Measurements from ENCODE around the gene BMPER.

The BMPER gene

DNA sequence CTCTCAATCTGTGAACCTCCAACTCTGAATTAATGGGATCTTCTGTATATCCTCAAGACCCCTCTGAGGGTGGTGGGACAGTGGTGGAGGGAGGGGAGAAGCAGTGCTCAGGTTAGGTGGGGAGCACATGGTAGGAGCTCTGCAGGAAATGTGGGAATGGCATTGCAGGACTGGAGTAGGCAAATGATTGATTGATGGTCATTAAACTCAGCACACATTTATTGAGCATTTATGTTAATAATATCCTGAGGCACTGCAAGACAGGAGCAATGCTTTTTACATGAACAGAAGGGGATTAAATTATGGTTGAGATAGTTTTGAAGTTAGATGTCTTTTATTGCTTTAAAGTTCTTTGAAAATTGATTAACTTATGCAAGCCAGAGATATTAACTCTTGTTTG is 14.1 kb downstream of the BMPER start:
- no peak overlapping the region for H3K4me3 ChIP-seq (ENCODE audit: low read length)
- H3K9me3 ChIP-seq (ENCODE audit: low read length): no peaks in the 10 kb centered on the region
- H2AFZ ChIP-seq (ENCODE audit: low read depth, low read length): no peak overlapping the region
- no peaks in the 10 kb centered on the region for H3K36me3 ChIP-seq (ENCODE audit: insufficient read depth, low read length)
- no peaks in the 10 kb centered on the region for H3K27me3 ChIP-seq (ENCODE audit: insufficient read depth, low read length)
- H3K4me1 ChIP-seq (ENCODE audit: insufficient read depth, low read length): no peaks in the 10 kb centered on the region

DNA sequence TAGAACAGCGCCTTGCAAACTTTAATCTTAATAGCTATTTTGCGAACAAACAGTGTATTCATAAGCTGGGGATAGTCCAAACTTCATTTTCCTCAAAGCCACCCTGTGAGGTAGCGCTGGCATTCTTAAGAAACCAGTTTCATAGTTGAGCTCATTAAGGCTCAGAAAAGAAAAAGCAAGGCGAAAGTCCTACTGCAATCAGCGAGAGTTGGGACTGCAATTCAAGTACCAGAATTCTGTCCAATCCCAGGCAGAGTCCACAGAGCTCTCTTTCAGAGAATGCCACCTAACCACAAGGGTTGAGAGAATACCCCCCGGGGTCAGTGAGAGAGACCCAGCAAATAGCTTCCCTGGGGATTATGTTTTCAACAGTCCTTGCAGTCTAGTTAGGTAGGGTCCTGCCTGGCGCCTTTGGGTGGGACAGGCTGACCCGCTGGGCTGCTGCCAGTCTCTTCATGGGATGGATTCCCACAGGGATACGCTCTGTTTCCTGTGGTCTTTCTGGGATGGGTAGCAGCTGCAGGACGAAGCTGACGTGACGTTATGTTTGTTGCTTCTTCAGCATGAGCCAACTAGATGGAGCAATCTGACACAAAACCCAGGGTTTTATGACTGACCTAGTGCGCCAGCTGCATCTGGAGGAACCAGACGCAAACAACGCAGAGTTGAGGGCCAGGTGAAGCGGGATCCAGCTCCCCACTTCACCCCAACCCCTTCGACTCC is 16.0 kb downstream of the BMPER start:
- H2AFZ ChIP-seq (ENCODE audit: low read depth, low read length): no peak overlapping the region
- H3K4me1 ChIP-seq (ENCODE audit: insufficient read depth, low read length): no peaks in the 10 kb centered on the region
- no peaks in the 10 kb centered on the region for H3K9me3 ChIP-seq (ENCODE audit: low read length)
- H3K27me3 ChIP-seq (ENCODE audit: insufficient read depth, low read length): no peaks in the 10 kb centered on the region
- no peak overlapping the region for H3K4me3 ChIP-seq (ENCODE audit: low read length)
- H3K36me3 ChIP-seq (ENCODE audit: insufficient read depth, low read length): no peaks in the 10 kb centered on the region

DNA sequence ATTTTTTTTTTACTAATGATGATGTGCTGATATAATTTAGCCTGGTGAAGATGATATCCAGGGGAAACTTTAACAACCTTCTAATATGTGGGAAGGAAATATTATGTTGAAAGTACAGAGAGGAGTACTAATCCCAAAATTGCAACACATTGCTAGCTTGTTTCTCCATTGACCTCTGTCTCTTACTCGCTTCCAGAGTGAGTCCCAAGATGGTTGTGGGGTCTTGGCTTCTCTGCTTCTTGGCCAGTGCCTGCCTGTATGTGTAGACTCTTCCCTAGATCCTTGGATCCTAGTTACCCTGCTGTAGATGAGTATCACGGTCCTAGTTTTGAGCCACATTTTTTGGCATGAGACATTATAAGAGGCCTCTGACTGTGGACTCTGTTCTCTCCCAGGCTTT is 17.5 kb downstream of the BMPER start:
- Histone ChIP-seq H3K4me1 (ENCODE audit: insufficient read depth, low read length) (no peaks in the 10 kb centered on the region), H3K27me3 (ENCODE audit: insufficient read depth, low read length) (no peaks in the 10 kb centered on the region), H2AFZ (ENCODE audit: low read depth, low read length) (no peak overlapping the region), H3K36me3 (ENCODE audit: insufficient read depth, low read length) (no peaks in the 10 kb centered on the region), H3K4me3 (ENCODE audit: low read length) (no peak overlapping the region), H3K9me3 (ENCODE audit: low read length) (no peaks in the 10 kb centered on the region)

DNA sequence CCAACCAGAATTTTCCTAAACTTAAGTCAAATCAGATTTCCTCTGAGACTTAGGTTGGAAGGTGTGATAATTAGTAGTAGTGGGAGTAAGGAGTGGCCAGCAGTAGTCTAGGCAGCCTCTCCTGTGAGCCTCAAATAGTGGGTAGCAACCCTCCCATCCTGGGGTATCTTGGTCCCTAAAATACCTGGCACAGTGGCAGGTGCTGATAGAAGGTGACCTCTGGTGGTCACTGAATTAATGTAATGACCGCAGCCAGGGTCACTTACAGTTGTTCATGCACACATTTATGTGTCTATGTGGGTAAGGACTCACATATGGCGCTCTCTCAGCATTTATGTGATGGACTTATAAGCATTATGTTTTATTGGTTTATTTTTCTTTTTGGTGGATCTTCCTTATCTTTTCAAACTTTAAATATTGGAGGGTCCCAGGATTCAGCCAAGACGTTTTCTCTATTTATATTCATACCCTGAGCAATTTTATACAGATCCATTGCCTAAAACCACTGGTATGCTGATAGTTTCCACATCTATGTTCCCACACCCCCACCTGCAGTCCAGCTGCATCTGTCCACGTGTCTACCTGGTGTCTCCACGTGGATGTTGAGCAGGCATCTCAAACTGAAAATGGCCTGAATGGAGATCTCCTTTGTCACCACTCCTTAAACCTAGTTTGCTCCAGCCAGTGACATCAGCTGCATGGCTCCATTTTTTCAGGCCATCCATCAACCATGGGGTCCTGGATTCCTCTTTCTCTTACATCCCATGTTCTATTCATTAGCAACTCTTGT is 18.3 kb downstream of the BMPER start:
- Histone ChIP-seq H3K27me3 (ENCODE audit: insufficient read depth, low read length) (no peaks in the 10 kb centered on the region), H3K9me3 (ENCODE audit: low read length) (no peaks in the 10 kb centered on the region), H3K4me1 (ENCODE audit: insufficient read depth, low read length) (no peaks in the 10 kb centered on the region), H2AFZ (ENCODE audit: low read depth, low read length) (no peak overlapping the region), H3K4me3 (ENCODE audit: low read length) (no peak overlapping the region), H3K36me3 (ENCODE audit: insufficient read depth, low read length) (no peaks in the 10 kb centered on the region)

DNA sequence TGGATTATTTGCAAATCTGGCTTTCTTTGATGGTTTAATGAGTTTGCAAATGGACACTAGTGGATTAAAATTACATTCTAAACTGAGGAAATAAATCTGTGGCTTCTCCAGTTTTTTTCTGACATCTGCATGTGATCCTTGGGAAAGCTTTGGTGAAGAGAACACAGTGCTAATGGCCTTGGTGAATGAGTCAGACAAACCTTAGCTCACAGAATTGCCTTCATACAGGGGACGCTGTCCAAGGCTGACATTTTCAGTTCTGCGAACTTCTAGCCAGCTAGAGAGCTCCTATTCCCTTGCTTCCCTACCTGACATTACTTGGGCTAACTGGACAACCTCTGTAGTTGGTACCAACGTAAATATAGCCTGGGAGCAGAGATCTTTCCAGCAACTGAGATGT is 21.2 kb downstream of the BMPER start:
- no peaks in the 10 kb centered on the region for H3K9me3 ChIP-seq (ENCODE audit: low read length)
- no peaks in the 10 kb centered on the region for H3K36me3 ChIP-seq (ENCODE audit: insufficient read depth, low read length)
- H3K4me1 ChIP-seq (ENCODE audit: insufficient read depth, low read length): no peaks in the 10 kb centered on the region
- H3K27me3 ChIP-seq (ENCODE audit: insufficient read depth, low read length): no peaks in the 10 kb centered on the region
- H2AFZ ChIP-seq (ENCODE audit: low read depth, low read length): no peak overlapping the region
- no peak overlapping the region for H3K4me3 ChIP-seq (ENCODE audit: low read length)

DNA sequence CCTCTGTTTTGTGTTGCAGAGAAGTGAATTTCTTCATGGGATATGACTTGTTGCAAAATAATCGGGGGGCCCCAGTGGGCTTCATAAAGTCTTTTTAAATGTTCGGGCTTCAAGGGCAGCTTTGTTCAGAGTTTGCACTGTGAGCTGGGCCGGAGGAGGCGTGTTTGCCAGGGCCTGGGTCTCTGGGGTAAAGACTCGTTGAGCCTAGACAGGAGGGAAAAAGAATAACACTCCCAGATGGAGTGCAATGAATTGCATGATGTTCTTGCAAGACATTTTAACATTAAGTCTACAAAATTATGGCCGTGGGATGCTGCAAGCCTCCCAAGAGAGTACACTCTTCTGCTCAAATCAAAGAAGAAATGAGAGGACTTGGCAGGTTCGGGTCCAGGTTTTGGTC is 23.6 kb downstream of the BMPER start:
- Histone ChIP-seq H2AFZ (ENCODE audit: low read depth, low read length) (no peak overlapping the region), H3K36me3 (ENCODE audit: insufficient read depth, low read length) (no peaks in the 10 kb centered on the region), H3K4me1 (ENCODE audit: insufficient read depth, low read length) (no peaks in the 10 kb centered on the region), H3K4me3 (ENCODE audit: low read length) (no peak overlapping the region), H3K27me3 (ENCODE audit: insufficient read depth, low read length) (no peaks in the 10 kb centered on the region), H3K9me3 (ENCODE audit: low read length) (no peaks in the 10 kb centered on the region)

DNA sequence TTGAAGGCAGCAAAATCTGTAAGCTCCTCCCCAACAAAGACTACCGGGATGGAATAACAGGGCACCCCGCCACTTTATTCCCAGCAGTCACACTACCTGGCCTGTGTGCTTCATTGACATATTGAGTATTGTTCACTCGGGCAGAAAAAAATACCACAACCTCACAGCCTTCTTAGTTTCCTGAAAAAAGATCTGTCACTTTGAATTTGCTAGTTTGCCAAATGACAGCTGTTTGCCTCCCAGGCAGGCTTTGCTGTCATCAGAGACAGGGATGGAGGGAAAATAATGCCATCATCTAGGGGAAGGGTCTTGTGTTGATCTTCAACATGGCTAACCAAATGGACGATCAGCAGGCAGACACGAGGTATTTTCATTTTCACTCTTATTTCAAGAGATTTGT is 26.9 kb downstream of the BMPER start:
- Histone ChIP-seq H3K4me3 (ENCODE audit: low read length) (no peak overlapping the region), H3K27me3 (ENCODE audit: insufficient read depth, low read length) (no peaks in the 10 kb centered on the region), H3K36me3 (ENCODE audit: insufficient read depth, low read length) (no peaks in the 10 kb centered on the region), H2AFZ (ENCODE audit: low read depth, low read length) (no peak overlapping the region), H3K9me3 (ENCODE audit: low read length) (no peaks in the 10 kb centered on the region), H3K4me1 (ENCODE audit: insufficient read depth, low read length) (no peaks in the 10 kb centered on the region)

DNA sequence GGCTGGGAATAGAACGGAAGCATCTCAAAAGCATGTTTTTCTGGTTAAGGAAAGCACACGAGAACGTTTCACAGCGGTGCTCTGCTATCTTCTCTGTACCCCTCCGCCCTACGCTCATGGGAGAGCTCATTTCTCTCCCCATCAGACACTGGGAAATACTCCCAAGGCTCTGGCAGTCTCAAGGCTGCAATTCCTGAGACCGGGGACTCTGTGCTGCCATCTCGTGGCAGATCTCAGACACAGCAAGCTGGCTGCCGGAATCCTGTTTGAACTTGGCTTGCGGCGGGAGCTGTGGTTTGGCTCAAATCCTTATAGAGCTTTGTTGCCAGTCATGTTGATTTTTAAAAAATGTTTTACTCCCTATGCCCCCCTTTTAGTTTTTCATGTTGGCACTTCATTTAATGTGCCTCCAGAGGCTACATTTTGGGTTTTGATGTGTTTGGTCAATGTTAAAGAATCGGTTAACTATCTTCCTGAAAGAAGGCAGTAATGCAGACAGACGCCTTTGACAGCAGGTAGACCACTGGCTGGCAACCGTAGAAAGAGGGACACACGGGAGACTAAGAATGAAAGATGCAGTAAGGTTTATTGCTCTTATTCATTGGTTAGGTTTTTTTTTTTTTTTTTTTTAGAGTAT is 27.6 kb downstream of the BMPER start:
- H3K4me3 ChIP-seq (ENCODE audit: low read length): no peak overlapping the region
- H3K9me3 ChIP-seq (ENCODE audit: low read length): no peaks in the 10 kb centered on the region
- no peaks in the 10 kb centered on the region for H3K4me1 ChIP-seq (ENCODE audit: insufficient read depth, low read length)
- no peaks in the 10 kb centered on the region for H3K27me3 ChIP-seq (ENCODE audit: insufficient read depth, low read length)
- no peak overlapping the region for H2AFZ ChIP-seq (ENCODE audit: low read depth, low read length)
- H3K36me3 ChIP-seq (ENCODE audit: insufficient read depth, low read length): no peaks in the 10 kb centered on the region

DNA sequence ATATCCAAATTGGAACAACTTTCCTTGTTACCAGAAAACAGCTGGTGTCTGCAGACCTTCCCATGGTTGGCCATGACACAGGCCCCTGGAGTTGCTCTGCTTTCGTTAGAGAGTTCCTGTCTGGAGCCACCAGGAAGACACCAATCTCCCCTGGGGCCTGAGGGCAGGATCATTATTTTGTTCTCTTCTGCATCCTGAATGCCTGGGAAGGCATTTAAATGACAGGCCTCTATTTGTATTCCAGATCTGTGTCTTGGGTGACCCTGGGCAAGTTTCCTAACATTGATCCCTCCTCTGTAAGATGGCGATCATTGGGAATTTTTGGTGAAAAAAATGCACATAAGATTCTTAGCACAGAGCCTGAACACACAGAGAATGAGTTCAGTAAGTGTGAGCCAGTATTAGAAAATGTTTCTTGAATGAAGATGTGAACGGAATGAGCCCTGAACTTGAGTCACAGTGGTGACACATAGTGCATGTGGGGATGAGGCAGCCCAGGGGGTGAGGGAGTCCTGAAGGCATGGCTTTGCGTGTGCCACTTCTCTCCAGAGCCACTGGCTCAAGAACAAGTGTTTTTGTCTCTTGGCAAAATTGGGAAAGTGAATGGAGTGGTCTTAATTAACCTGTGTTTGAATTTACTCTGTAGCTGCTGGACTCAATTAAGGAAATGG is 28.4 kb downstream of the BMPER start:
- Histone ChIP-seq H3K9me3 (ENCODE audit: low read length) (no peaks in the 10 kb centered on the region), H3K4me1 (ENCODE audit: insufficient read depth, low read length) (no peaks in the 10 kb centered on the region), H3K36me3 (ENCODE audit: insufficient read depth, low read length) (no peaks in the 10 kb centered on the region), H3K4me3 (ENCODE audit: low read length) (no peak overlapping the region), H3K27me3 (ENCODE audit: insufficient read depth, low read length) (no peaks in the 10 kb centered on the region), H2AFZ (ENCODE audit: low read depth, low read length) (no peak overlapping the region)

DNA sequence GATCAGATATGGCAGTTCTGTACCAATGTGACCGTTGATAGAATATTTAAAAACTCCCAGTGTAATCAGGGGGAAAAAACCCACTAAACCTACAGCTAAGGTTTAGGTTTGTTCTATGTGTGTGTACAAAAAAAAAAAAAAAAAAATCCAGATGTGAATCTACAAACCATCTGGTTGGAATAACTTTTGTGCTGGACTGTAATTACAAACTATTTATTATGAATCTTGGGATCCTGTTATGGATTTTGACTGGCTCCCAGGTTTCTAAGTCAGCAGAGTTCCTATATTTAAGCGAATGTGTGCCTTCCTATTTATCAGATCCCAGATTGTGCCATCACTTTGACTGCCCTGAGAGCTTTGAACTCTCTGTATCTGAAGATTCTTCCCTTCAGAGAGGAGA is 29.1 kb downstream of the BMPER start:
- H3K9me3 ChIP-seq (ENCODE audit: low read length): no peaks in the 10 kb centered on the region
- H3K4me1 ChIP-seq (ENCODE audit: insufficient read depth, low read length): no peaks in the 10 kb centered on the region
- no peaks in the 10 kb centered on the region for H3K27me3 ChIP-seq (ENCODE audit: insufficient read depth, low read length)
- H3K4me3 ChIP-seq (ENCODE audit: low read length): no peak overlapping the region
- H3K36me3 ChIP-seq (ENCODE audit: insufficient read depth, low read length): no peaks in the 10 kb centered on the region
- H2AFZ ChIP-seq (ENCODE audit: low read depth, low read length): no peak overlapping the region

DNA sequence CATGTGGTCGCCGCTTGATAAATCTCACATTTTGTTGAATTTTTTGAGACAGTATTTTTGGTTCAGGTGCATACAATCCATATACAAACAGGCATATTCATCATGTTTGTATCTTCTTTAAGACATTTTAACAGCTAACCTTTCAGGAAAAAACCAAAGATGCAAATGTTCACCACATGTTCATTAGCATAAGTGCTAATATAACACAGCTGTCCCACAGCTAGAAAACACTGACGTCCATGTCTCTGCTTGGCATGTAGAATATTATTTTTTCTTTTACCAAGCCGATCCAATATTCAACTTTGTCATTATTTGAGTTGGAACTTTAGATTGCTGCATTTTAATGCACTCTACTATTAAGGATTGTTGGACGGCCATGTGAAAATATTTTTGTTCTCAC is 31.2 kb downstream of the BMPER start:
- H3K36me3 ChIP-seq (ENCODE audit: insufficient read depth, low read length): no peaks in the 10 kb centered on the region
- H3K27me3 ChIP-seq (ENCODE audit: insufficient read depth, low read length): no peaks in the 10 kb centered on the region
- H3K4me1 ChIP-seq (ENCODE audit: insufficient read depth, low read length): no peaks in the 10 kb centered on the region
- no peaks in the 10 kb centered on the region for H3K9me3 ChIP-seq (ENCODE audit: low read length)
- H2AFZ ChIP-seq (ENCODE audit: low read depth, low read length): no peak overlapping the region
- H3K4me3 ChIP-seq (ENCODE audit: low read length): no peak overlapping the region

DNA sequence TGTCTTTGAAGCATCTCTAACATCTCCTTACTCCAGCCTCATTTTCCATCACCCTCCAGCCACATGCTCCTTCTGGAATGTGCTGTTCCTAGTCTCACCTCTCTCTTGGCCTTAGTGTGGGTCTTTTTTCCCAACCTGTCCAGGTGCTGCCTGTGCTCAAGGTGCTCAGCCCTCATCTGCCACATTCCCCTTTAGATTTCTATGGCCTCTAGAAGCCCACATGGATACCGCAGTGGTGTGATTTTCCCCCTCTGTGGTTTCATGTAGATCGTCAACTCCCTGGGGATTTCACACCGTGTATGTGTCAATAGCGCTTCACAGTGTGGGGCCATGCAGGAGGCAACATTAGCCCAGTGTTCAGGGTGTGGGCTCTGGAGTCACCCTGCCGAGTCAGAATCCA is 32.5 kb downstream of the BMPER start:
- Histone ChIP-seq H3K9me3 (ENCODE audit: low read length) (no peaks in the 10 kb centered on the region), H3K4me3 (ENCODE audit: low read length) (no peak overlapping the region), H3K36me3 (ENCODE audit: insufficient read depth, low read length) (no peaks in the 10 kb centered on the region), H3K27me3 (ENCODE audit: insufficient read depth, low read length) (no peaks in the 10 kb centered on the region), H3K4me1 (ENCODE audit: insufficient read depth, low read length) (no peaks in the 10 kb centered on the region), H2AFZ (ENCODE audit: low read depth, low read length) (no peak overlapping the region)

DNA sequence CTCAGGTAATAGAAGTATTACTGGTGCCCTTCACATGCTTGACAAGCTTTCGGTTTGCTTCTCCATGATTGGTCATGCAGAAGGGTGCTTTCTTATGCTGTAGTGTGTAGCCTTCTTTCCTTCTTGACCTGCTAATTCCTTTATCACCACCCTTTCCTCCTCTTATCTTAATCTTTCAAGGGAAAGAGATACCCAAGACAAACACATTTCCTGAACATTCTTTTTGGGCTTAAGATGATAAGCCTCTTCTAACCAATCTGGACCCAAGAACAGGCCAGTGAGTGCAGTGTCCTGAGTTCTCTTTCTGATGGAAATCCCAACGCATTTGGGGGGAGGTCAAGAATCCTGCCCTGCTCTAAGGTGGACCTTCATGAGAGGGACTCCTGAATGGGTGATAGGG is 33.8 kb downstream of the BMPER start:
- H3K4me1 ChIP-seq (ENCODE audit: insufficient read depth, low read length): no peaks in the 10 kb centered on the region
- H3K4me3 ChIP-seq (ENCODE audit: low read length): no peak overlapping the region
- H3K27me3 ChIP-seq (ENCODE audit: insufficient read depth, low read length): no peaks in the 10 kb centered on the region
- no peak overlapping the region for H2AFZ ChIP-seq (ENCODE audit: low read depth, low read length)
- H3K36me3 ChIP-seq (ENCODE audit: insufficient read depth, low read length): no peaks in the 10 kb centered on the region
- H3K9me3 ChIP-seq (ENCODE audit: low read length): no peaks in the 10 kb centered on the region
